Eye (tissue), 1 donor: ENCODE measurements around the gene TXNL4B.
A peak's percentile ranks its signal among the peaks of the same experiment; 100 is the strongest.
"Not testable (repeated sequence)": the region's sequence is repeated elsewhere in the genome, so short reads cannot be mapped to it uniquely, and the experiment has no call there.

ENCODE experiments used
- DNase-seq: peaks from one replicate; pipeline ENCODE4 v3.0.0-alpha.2; 2015

The TXNL4B gene

GRCh38 chr16:72111657-72112451, 18.4 kb upstream of the TXNL4B start:
- DNase-seq, result no peak

DNA sequence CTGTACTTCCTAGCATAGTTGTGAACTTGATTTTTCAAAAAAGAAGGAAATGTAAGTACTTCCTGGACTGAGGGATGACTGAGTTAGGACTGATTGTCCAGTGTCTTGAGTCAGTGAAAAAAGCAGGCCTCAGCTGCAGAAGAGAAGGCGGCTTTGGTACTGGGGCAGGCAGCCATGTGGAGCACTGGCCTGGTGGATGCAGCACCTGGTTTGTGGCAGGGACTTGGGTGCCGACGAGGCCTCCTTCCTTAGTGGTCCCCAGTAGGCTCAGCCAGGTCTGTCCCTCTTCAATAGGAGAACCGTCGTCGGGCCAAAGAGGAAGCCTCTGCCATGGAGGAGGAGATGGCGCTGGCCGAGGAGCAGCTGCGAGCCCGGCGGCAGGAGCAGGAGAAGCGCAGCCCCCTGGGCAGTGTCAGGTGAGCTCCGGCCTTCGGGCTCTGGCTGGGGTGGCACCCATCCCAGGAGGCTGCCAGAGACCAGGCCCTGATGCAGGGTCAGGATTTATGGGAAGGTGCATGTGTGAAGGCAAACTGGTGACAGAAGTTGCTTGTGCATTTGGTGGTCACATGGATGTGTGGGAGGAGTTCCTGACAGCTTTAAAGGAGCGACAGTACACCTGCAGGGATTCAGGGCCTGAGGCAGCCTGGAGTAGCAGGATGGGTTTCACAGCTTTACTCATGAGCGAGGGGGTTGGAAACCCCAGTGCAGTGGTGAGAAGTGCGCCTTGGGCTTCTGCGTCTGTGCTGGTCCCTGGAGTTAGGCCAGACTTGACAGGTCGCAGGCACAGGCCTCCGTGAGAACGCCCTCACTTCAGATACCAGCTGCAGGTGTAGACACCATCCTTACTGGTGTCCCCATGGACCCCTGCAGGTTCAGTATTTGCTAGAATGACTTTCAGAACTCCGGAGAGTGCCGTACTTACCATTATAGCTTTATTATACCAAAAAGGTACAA, 17.5 kb upstream of the TXNL4B start:
- DNase-seq, result no peak

DNA sequence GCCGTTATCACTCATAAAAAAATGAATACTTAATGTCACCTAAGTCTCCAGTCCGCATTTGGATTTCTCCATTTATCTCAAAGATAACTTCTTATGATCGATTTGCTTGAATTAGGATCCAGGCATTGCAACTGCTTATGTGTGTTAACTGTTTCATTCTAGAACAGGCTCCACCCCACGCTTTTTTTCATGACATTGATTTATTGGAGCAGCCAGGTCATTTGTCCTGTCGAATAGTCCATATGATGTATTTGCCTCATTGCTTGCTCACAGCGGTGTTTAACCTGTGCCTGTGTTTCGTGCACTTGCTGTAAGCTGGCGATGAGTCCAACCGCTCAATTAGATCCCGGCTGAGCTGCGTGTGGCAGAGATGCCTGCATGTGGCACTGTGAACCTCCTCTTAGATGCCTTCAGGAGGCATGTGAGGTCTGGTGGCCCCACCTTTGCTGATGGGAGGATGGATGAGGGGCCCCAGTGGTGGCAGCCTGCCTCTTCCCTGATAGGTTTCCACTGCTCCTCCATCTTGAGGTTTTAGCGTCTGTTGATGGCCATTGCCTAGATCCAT, 16.6 kb upstream of the TXNL4B start:
- no peak for DNase-seq

DNA sequence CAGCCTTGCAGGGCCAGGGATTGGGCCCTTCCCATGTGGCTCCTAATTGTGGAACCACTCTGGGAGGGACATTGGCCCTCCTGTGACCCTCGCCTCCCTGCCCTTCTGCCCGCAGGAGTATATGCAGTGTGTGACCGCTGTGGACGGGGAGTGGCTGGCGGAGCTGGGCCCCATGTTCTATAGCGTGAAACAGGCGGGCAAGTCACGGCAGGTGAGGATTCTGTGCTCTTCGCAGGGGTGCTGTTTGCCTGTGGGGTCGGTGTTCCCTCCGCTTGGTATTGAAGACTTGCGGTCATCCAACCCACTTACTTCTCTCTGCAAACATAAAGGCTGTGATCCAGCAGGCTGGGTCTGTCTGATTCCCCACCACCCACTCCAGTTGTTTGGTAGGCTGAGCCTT, 15.9 kb upstream of the TXNL4B start:
- no peak for DNase-seq

DNA sequence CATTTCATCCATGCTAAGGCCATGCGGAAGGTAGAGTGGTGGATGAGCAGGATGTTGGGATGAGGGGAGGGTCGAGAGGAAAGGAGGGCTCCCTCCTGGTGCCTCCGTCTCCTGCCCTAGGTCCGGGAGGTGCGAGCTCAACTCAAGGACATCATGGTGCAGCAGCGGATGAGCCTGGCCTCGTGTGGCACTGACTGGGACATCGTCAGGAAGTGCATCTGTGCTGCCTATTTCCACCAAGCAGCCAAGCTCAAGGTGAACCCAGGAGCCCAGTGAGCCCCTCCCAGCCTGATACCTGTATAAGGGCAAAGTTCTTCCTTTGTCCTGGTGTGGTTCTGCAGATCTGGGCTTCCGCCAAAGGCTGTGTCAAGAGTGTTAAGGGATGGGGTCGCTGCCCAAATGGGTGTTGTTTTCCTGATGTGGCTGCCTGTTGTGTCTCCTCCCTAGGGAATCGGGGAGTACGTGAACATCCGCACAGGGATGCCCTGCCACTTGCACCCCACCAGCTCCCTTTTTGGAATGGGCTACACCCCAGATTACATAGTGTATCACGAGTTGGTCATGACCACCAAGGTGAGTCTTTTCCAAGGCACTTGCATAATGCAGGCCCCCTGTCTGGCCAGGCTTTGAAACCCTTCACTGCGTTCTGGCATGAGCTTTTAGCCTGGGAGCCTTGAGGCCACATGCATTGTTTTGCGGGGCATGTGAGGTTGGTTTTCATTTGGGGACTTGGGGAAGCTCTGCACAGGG, 15.1 kb upstream of the TXNL4B start:
- no peak for DNase-seq

DNA sequence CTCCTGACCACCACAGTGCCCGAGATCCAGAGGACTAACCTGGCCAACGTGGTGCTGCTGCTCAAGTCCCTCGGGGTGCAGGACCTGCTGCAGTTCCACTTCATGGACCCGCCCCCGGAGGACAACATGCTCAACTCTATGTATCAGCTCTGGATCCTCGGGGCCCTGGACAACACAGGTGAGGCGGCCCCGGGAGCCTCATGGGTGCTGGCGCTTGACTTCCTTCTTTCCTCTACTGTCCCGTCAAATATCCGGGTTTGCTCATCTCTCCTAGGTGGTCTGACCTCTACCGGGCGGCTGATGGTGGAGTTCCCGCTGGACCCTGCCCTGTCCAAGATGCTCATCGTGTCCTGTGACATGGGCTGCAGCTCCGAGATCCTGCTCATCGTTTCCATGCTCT, 14.0 kb upstream of the TXNL4B start:
- DNase-seq, result no peak

- no peak for DNase-seq
These were observed 12.6 kb upstream of the TXNL4B start for GRCh38 chr16:72105978-72106377.

DNA sequence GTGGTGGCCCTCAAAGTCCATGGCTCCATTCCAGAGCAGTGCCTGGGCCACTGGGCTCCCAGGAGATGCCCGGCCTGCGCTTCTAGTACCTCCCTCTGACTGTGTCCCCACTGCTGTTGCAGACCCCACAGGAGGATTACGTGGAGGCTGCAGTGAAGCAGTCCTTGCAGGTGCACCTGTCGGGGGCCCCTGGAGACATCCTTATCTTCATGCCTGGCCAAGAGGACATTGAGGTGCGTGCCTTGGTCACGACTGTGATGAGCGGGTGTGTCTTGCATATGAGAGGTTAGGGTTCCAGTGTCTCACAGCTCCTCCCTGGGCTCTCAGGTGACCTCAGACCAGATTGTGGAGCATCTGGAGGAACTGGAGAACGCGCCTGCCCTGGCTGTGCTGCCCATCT, 11.5 kb upstream of the TXNL4B start:
- no peak for DNase-seq

DNA sequence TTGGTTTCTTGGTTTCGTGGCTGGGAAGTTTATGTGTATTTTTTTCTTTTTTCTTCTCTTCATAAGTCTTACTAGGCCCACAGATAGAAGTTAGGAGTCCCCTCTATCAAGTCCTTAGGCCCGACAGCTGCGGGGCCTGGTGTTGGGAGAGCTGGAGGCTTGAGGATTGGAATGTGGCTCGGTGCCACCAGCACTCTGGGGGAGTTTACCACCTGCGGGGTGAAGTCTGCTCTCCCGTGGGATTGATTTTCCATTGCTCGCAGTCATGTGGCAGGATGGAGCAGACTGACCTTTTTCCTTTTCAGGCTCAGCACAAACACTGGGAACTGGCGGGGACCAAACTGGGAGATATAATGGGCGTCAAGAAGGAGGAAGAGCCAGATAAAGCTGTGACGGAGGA, 7.8 kb upstream of the TXNL4B start:
- DNase-seq, result no peak

DNA sequence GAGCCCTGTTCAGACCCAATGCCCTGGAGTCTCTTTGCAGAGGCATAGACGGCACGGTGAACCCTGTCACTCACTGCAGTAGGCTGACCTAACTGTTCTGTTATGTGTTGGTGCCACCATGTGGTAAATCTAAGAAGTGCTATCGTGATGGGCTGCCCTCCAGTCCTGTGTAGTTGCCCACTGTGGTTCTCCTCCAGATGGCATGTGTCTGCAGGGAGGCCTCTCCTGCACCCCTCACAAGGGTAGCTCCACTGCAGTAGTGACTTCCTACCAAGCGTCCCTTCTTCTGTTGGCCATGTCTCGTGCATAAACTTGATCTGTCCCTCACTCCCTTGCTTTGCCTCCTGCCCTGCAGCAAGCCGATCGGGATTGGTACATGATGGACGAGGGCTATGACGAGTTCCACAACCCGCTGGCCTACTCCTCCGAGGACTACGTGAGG, 6.0 kb upstream of the TXNL4B start:
- peak; percentile 82 for DNase-seq

DNA sequence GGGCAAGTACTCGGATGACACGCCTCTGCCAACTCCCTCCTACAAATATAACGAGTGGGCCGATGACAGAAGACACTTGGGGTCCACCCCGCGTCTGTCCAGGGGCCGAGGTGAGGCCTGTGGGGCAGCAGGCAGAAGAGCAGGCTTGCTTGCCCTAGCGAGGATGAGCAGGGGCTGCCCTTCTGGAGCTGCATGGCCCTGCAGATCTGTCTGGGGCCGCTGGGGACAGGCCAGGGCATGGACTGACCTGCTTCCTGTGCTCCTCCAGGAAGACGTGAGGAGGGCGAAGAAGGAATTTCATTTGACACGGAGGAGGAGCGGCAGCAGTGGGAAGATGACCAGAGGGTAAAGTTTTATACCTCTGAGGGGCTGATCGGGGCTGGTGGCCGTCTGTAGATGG, 5.5 kb upstream of the TXNL4B start:
- no peak for DNase-seq

- no peak for DNase-seq
These were observed 818 bp upstream of the TXNL4B start for GRCh38 chr16:72094266-72094610.

DNA sequence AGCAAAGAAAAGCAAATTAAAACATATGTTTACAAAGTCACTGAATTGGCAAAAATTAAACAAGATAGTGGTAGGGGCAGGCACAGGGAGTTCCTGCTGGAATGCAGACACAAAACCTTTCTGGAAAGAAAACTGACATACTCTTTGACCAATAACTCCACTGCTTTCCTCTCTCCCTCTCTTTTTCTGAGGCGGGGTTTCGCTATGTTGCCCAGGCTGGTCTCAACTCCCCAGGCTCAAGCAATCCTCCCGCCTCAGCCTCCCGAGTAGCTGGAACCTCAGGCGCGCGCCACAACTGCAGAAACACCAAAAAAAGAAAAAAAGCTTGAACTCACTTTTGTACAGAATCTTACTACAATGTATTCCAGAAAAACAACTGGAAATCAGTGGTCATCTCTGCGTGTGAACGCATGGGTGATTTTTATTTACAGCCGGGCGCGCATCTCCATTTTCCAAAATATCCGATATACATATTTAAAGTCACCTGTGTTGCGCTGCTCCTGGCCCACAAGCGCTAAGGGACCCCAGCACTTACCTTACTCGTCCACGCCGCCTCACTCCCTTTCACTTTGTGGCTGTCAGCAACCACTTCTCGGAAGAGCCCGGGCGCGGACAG, 480 bp downstream of the TXNL4B start:
- DNase-seq, result peak; percentile 53

GRCh38 chr16:72091217-72091616, 2.2 kb downstream of the TXNL4B start:
- no peak for DNase-seq

GRCh38 chr16:72085002-72085401, 8.4 kb downstream of the TXNL4B start:
- no peak for DNase-seq

DNA sequence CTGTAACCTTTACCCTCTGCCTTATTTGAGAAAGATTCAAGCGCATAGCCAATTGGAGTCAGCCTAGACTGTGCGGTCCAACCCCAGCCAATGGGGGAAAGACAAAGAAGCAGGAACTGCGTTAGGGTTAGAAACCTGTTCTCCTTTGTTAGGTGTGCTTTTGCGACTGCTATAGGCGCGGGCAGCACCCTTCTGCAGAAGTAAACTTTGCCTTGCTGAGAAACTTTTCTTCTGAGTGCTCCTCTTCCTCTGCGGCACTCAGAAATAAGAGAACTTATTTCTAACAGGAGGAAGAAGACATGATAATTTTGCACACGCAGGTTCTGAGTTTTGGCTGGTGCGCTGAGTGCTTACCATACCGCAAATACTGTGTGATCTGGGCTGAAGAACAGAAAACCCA, 9.0 kb downstream of the TXNL4B start:
- no peak for DNase-seq

DNA sequence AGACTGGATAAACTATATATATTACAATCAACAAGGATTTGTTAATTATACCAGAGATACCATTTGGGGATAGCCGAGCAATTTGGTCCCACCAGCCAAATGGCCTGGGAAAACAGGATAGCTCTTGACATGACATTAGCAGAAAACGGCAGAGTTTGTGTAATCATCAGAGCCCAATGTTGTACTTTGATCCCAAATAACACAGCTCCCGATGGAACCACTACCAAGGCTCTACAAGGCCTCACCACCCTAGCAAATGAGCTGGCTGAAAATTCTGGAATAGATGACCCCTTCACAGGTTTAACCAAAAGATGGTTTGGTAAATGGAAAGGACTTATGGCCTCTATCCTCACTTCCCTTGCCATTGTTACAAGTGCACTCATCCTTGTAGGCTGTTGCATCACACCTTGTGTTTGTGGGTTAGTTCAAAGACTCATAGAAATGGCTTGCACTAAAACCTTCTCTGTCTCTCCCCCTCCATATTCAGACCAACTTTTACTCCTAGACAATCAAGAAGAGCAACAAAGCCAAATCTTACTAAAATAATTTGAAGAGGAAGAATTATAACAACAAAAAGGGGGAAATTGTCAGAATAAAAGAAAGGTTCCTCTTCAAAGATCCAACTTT, 9.5 kb downstream of the TXNL4B start:
- no peak for DNase-seq

DNA sequence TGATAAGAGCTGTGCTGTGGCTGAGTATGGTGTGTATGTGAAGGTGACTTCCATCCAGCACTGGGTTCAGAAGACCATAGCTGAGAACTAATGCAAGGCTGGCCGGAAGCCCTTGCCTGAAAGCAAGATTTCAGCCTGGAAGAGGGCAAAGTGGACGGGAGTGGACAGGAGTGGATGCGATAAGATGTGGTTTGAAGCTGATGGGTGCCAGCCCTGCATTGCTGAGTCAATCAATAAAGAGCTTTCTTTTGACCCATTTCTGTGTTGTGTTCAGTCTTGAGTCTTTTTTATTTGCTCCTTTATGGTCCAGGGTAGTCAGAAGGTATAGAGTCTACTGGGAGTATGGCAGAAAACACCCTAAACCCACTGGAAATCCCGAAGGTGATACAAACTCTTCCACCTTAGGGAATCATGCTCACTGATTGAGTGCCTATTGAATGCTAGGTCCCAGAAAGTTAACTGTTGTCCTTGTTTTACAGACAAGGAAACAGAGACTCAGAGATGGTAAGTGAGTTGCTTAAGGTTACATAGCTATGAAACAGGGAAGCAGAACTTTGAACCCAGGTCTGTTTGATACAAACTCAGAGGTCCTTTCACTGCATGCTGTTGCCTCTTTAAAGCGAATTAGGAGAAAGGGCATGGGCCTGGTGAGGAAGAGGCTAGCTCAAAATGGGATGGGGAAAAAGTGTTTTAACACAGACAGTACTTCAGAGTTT, 16.3 kb downstream of the TXNL4B start:
- not testable (repeated sequence) for DNase-seq

GRCh38 chr16:72075067-72075466, 18.4 kb downstream of the TXNL4B start:
- DNase-seq, result peak; percentile 68

DNA sequence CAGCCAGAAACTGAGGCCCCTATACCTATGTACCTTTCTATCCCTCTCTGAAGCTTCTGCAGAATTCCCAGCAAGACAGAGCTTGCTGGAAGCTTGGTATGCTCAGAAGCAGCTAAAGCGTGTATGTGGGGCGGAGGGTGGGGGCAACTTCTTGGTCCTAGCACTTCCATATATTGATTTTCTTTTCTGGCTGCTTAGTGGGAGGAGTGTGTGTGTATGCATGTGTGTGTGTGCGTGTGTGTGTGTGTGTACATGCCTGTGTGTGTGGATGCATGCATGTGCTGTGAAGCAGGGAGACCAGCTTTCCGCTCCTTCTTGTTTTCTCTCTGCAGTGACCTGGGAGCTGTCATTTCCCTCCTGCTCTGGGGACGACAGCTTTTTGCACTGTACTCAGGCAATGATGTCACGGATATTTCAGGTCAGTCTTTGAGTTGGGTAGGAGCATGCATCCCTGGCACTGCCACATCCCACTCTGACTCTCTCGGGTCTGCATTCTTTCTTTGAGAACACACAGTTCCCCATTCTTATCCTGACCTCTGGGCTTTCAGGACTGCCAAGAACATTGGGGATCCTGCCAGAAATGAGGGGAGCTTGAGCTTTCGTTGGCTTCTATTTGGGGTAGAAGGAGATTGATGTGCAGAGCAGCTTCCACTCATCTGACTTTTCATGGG, 19.7 kb downstream of the TXNL4B start:
- DNase-seq, result peak; percentile 90
